GM23248 (cell line): ENCODE measurements around the gene ANGPTL4. TPM values are rescaled to one million over a fixed set of nuclear protein-coding genes. Genes with fewer than 3 reads are reported as not detected.
A peak's percentile ranks its signal among the peaks of the same experiment; 100 is the strongest.

ENCODE experiments used
- DNase-seq: peaks from one replicate; pipeline ENCODE4 v3.0.0-alpha.2; 2015
- H2AFZ ChIP-seq: fragments of 200-600 bp; sonication (generic); 2 replicates; pipeline ENCODE4 v1.6.1; 2016; ENCODE audit warnings: antibody characterized with exemption
- H3F3A ChIP-seq: fragments of 200-600 bp; sonication (generic); 2 replicates; pipeline ENCODE4 v1.6.1; 2016; ENCODE audit warnings: mild to moderate bottlenecking, antibody characterized with exemption, mixed run types; ENCODE audit not compliant: insufficient read depth
- H3K27ac ChIP-seq: fragments of 200-600 bp; sonication (generic); 2 replicates; pipeline ENCODE4 v1.5.1; 2016; ENCODE audit warnings: mild to moderate bottlenecking
- H3K27me3 ChIP-seq: fragments of 200-600 bp; sonication (generic); replicated peaks from 2 replicates; pipeline ENCODE4 v1.6.1; 2016; ENCODE audit warnings: mild to moderate bottlenecking; ENCODE audit not compliant: insufficient read depth
- H3K36me3 ChIP-seq: fragments of 200-600 bp; sonication (generic); 2 replicates; pipeline ENCODE4 v1.6.1; 2016; ENCODE audit warnings: low read depth, mild to moderate bottlenecking
- H3K4me1 ChIP-seq: fragments of 200-600 bp; sonication (generic); 2 replicates; pipeline ENCODE4 v1.6.1; 2016; ENCODE audit warnings: mild to moderate bottlenecking; ENCODE audit not compliant: insufficient read depth
- H3K4me2 ChIP-seq: fragments of 200-600 bp; sonication (generic); one replicate; pipeline ENCODE4 v1.6.1; 2016; ENCODE audit warnings: mild to moderate bottlenecking; ENCODE audit not compliant: unreplicated experiment
- H3K4me3 ChIP-seq: fragments of 200-600 bp; sonication (generic); 2 replicates; pipeline ENCODE4 v1.5.1; 2016; ENCODE audit warnings: mild to moderate bottlenecking
- H3K79me2 ChIP-seq: fragments of 200-600 bp; sonication (generic); 2 replicates; pipeline ENCODE4 v1.6.1; 2016; ENCODE audit warnings: mild to moderate bottlenecking; ENCODE audit not compliant: insufficient read depth
- H3K9ac ChIP-seq: fragments of 200-600 bp; sonication (generic); 2 replicates; pipeline ENCODE4 v1.6.1; 2016; ENCODE audit warnings: mild to moderate bottlenecking
- H3K9me2 ChIP-seq: fragments of 200-600 bp; sonication (generic); 2 replicates; pipeline ENCODE4 v1.6.1; 2016; ENCODE audit warnings: mixed run types, mild to moderate bottlenecking, moderate library complexity; ENCODE audit not compliant: insufficient read depth
- H3K9me3 ChIP-seq: fragments of 200-600 bp; sonication (generic); one replicate; pipeline ENCODE4 v1.6.1; 2017; ENCODE audit warnings: low read depth
- H4K20me1 ChIP-seq: fragments of 200-600 bp; sonication (generic); 2 replicates; pipeline ENCODE4 v1.6.0; 2016; ENCODE audit not compliant: insufficient read depth
- EZH2 ChIP-seq: fragments of 200-600 bp; sonication (generic); IDR thresholded peaks from 2 replicates; pipeline ENCODE4 v1.6.1; 2018; ENCODE audit warnings: antibody characterized with exemption, mild to moderate bottlenecking; ENCODE audit not compliant: insufficient read depth, poor library complexity, severe bottlenecking
- EZH2phosphoT487 ChIP-seq: fragments of 200-600 bp; sonication (generic); IDR thresholded peaks from 2 replicates; pipeline ENCODE4 v1.6.1; 2018; ENCODE audit warnings: antibody characterized with exemption, moderate library complexity, mild to moderate bottlenecking, low read depth; ENCODE audit not compliant: insufficient read depth
- WGBS, 2 experiments: methylation state at CpG; one replicate each; pipeline ENCODE4 v1.1.6; 2015 to 2017; ENCODE audit warnings: low lambda C conversion rate in 2 of 2, low coverage in 1 of 2; ENCODE audit errors: missing lambda C conversion rate in 2 of 2; 5-methylcytosine and 5-hydroxymethylcytosine counted together
- in situ Hi-C: fragments of 300-500 bp; cut with MboI; formaldehyde crosslinking; loops from 2 replicates; pipeline ENCODE4 v1.15.0; 2020
- polyA plus RNA-seq: library from polyadenylated mRNA; unstranded; fragments of >200 nt; fragmentation: Nextera tagmentation; extraction: Ambion mirVana; gene quantifications from 2 replicates; pipeline ENCODE4 v1.2.1, GENCODE V29; 2016
- total RNA-seq: library from RNA; depleted of rRNA; stranded (reverse); fragments of >200 nt; shearing (Covaris generic); gene quantifications from 2 replicates; pipeline ENCODE4 v1.2.3, GENCODE V29; 2014

The ANGPTL4 gene
- total and polyA plus RNA-seq, 2 experiments from 2014 or later: 13.1 to 37.9 TPM

DNA sequence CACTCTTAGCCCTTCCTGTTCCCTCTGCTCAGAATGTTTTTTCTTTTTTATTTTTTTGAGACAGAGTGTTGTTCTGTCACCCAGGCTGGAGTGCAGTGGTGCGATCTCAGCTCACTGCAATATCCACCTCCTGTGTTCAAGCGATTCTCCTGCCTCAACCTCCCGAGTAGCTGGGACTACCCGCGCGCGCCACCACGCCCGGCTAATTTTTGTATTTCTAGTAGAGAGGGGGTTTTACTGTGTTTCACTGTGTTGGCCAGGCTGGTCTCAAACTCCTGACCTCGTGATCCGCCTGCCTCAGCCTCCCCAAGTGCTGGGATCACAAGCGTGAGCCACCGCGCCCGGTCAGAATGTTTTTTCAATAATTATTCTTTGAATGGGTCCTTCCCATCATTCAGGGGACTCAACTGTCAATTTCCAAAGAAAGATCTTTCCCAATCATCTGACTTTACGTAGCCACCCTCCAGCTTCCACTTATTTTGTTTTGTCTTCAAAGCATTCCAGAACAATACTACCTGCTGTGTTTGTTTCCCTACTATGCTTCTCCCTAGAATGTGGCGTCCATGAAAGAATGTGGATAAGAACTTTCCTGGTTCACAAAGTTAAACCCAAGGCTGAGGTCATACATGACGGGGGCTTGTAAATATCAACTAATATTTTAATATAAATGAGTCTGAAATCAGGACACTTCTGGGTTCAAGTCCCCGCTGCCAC lies 44.0 kb upstream of the ANGPTL4 start:
- H2AFZ ChIP-seq: peak overlapping the region; percentile 62
- H3K4me1 ChIP-seq: peaks cover 26% of the 10 kb centered on the region
- peaks cover 9% of the 10 kb centered on the region; the same call in 1 of the 2 replicates for H4K20me1 ChIP-seq
- peaks cover 15% of the 10 kb centered on the region for H3K36me3 ChIP-seq
- no peaks in the 10 kb centered on the region for H3F3A ChIP-seq
- H3K4me3 ChIP-seq: peak overlapping the region; percentile 94
- peak overlapping the region; percentile 99 for H3K4me2 ChIP-seq
- H3K9me3 ChIP-seq: no peaks in the 10 kb centered on the region
- in situ Hi-C loops: no loop called here
- 80 to 81% methylated on average over 19 of the region's 19 CpGs for WGBS, 2 experiments
- TF ChIP-seq EZH2phosphoT487: no peak
- no peak for TF ChIP-seq EZH2
- no peaks in the 10 kb centered on the region for H3K27me3 ChIP-seq
- DNase-seq: no peak
- no peaks in the 10 kb centered on the region for H3K9me2 ChIP-seq
- peaks cover 65% of the 10 kb centered on the region for H3K79me2 ChIP-seq
- H3K27ac ChIP-seq: peak overlapping the region; percentile 79
- H3K9ac ChIP-seq: peak overlapping the region; percentile 99

- Histone ChIP-seq H3K9me3 (no peaks in the 10 kb centered on the region), H3K9ac (peak overlapping the region; percentile 99), H3K9me2 (no peaks in the 10 kb centered on the region), H3F3A (no peaks in the 10 kb centered on the region), H3K27ac (peak overlapping the region; percentile 79), H3K27me3 (no peaks in the 10 kb centered on the region), H3K4me2 (peak overlapping the region; percentile 99), H4K20me1 (peaks cover 9% of the 10 kb centered on the region; the same call in 1 of the 2 replicates), H3K36me3 (peaks cover 10% of the 10 kb centered on the region), H2AFZ (peak overlapping the region; percentile 62), H3K4me1 (peaks cover 26% of the 10 kb centered on the region), H3K4me3 (peak overlapping the region; percentile 94), H3K79me2 (peaks cover 65% of the 10 kb centered on the region)
- in situ Hi-C loops: no loop called here
- WGBS, 2 experiments: 1% methylated on average over 16 of the region's 16 CpGs
- peak; percentile 60 for DNase-seq
- TF ChIP-seq EZH2phosphoT487 (no peak), EZH2 (no peak)
Observed at GRCh38 chr19:8320564-8321066, 43.3 kb upstream of the ANGPTL4 start.

DNA sequence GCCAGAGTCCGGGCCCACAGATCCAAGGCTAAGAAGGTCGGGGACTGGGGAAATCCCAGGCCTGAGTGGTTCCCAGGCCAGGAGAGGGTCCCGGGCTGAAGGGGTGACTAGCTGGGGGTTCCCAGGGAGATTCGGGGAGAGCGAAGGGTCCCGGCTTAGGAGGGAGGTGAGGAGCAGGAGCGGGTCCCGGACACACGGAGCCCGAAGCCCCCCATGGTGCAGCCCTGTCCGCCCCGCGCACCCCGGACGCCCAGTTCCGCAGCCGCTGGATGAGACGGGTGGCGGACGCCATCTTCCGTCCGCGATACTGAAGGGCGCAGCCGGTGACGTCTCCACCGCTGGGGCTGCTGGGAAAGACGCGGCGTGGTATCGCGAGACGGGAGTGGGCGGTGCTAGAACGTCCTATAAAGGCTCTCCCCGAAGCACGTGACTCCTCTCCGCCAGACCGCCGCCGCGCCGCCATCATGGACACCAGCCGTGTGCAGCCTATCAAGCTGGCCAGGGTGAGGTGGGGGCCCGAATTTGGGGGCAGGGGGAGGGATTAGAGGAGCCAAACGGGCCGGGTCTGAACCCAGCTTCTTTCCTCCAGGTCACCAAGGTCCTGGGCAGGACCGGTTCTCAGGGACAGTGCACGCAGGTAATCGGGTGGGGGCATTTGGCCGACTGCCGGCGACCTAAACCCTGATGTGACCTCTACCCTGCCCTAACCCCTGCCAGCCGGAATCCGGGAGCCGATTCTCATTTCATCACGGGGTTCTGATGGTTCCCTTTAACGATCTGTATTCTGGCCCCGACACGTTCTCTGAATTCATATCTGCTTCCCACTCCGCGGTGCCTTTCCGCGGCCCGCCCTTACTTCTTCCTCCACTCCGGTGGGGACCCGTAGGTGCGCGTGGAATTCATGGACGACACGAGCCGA lies 42.6 kb upstream of the ANGPTL4 start, which contains the start of the genes NDUFA7 and RPS28:
TSS of gene NDUFA7 (minus strand) at position 309 of the 919 bp plus-strand sequence. CDS start at position 292, 17 bp downstream.
TSS of gene RPS28 (plus strand) at position 430 of the 919 bp plus-strand sequence. CDS start at position 465, 35 bp downstream.
- in situ Hi-C loops: no loop called here
- Histone ChIP-seq H3K4me3 (peak within 1 kb of the TSS; percentile 94), H3K36me3 (peaks cover 9% of the 10 kb centered on the region), H3K4me2 (peak within 1 kb of the TSS; percentile 99), H3K9me3 (no peaks in the 10 kb centered on the region), H3K9ac (peak within 1 kb of the TSS; percentile 99), H2AFZ (peak within 1 kb of the TSS; percentile 64), H3K79me2 (peaks cover 65% of the 10 kb centered on the region), H3K27ac (peak within 1 kb of the TSS; percentile 79), H3F3A (no peaks in the 10 kb centered on the region), H3K9me2 (no peaks in the 10 kb centered on the region), H3K4me1 (peaks cover 26% of the 10 kb centered on the region), H3K27me3 (no peaks in the 10 kb centered on the region), H4K20me1 (peaks cover 9% of the 10 kb centered on the region; the same call in 1 of the 2 replicates)
- DNase-seq: peak; percentile 98
- TF ChIP-seq EZH2phosphoT487 (no peak), EZH2 (no peak)
- WGBS, 2 experiments: 2% methylated on average over 62 of the region's 72 CpGs
